ENCODE data around the gene HSD17B4.

DNA sequence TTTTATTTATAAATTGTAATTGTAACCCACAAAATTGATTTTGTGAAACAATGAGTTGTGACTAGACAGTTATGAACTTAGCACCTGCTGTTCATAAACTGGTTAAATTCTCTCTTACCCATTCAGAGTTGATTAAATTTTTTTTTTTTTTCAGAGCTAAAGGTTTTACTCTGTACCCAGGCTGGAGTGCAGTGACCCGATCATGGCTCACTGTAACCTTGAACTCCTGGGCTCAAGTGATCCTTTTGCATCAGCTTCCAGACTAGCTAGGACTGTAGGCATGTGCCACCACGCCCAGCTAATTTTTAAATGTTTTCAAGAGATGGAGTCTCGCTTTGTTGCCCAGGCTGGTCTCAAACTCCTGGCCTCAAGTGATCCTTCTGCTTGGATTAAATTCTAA lies 1.9 kb downstream of the HSD17B4 start:
- no peak for TF ChIP-seq TAF1 (IDR thresholded peaks at IDR 0.05; ENCODE audit: low read depth, low read length)
- no peak for TF ChIP-seq POLR2AphosphoS5 (IDR thresholded peaks at IDR 0.05; ENCODE audit: low read depth, low read length)
- TF ChIP-seq SPI1 (IDR thresholded peaks at IDR 0.05; ENCODE audit: low read depth, low read length), result no peak
